NB4 (cell line): ENCODE results near the gene LRRC26.

Source experiments
- DNase-seq: peaks from one replicate; pipeline ENCODE4 v3.0.0; 2010; ENCODE audit warnings: low read depth
- H3K4me3 ChIP-seq: one replicate; pipeline ENCODE4 v1.5.1; 2011; ENCODE audit warnings: mild to moderate bottlenecking, low read depth, low read length, moderate library complexity
- MAX ChIP-seq: IDR thresholded peaks from 2 replicates; pipeline ENCODE4 v1.6.1; 2011; ENCODE audit warnings: low read depth, low read length
- MYC ChIP-seq: IDR thresholded peaks from 2 replicates; pipeline ENCODE4 v1.6.1; 2011; ENCODE audit warnings: low read depth, low read length
- POLR2A ChIP-seq: IDR thresholded peaks from 2 replicates; pipeline ENCODE4 v1.6.1; 2011; ENCODE audit warnings: mild to moderate bottlenecking; ENCODE audit not compliant: insufficient read length; ENCODE audit errors: extremely low read depth
- TF ChIP-seq, protein P1 (sequence below): IDR thresholded peaks from one replicate; pipeline ENCODE4 v1.5.1; 2012; ENCODE audit warnings: low read depth, low read length

The LRRC26 gene

GRCh38 chr9:137159105-137160053 lies 10.5 kb downstream of the LRRC26 start:
- no peak for DNase-seq
- H3K4me3 ChIP-seq, result no peak overlapping the region
- TF ChIP-seq, protein P1, sequence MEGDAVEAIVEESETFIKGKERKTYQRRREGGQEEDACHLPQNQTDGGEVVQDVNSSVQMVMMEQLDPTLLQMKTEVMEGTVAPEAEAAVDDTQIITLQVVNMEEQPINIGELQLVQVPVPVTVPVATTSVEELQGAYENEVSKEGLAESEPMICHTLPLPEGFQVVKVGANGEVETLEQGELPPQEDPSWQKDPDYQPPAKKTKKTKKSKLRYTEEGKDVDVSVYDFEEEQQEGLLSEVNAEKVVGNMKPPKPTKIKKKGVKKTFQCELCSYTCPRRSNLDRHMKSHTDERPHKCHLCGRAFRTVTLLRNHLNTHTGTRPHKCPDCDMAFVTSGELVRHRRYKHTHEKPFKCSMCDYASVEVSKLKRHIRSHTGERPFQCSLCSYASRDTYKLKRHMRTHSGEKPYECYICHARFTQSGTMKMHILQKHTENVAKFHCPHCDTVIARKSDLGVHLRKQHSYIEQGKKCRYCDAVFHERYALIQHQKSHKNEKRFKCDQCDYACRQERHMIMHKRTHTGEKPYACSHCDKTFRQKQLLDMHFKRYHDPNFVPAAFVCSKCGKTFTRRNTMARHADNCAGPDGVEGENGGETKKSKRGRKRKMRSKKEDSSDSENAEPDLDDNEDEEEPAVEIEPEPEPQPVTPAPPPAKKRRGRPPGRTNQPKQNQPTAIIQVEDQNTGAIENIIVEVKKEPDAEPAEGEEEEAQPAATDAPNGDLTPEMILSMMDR, result no peak
- TF ChIP-seq MAX, result no peak
- TF ChIP-seq MYC, result no peak

GRCh38 chr9:137158625-137159024 lies 11.2 kb downstream of the LRRC26 start:
- H3K4me3 ChIP-seq, result no peak overlapping the region
- TF ChIP-seq, protein P1, result no peak
- TF ChIP-seq POLR2A (no peak), MAX (no peak)
- DNase-seq, result no peak

DNA sequence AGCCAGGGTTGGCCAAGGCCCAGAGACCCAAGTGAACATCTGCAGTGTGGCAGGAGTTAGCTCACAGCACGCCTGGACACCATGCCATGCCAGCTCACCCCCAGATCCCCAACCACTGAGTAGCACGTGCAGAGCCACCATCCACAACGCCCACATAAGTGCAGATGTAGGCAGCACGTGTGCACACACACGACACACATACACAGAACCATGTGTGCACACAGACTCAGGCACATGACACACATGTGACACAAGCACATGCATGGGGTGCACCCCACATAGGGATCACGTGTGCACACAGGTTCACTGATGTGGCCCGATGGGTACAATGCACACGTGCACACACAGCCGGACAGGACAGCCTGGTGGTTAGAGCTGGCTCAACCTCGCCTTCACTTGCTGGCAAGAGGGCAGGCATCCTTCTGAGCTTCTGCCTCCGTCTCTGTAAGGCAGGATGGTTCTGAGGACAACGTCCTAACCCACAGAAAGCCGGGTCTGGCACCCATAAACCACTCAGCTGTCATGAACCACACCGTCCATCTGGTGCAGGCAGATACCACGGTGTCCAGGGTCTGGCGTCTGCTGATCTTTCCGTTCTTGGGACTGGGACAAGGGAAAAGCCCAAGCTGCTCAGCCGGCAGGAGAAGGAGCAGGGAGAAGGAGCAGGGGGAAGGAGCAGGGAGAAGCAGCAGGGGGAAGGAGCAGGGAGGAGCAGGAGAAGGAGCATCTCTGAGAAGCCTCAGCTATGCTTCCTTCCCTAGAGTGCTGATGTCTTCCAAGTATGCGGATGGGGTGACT lies 12.0 kb downstream of the LRRC26 start:
- no peak for DNase-seq
- TF ChIP-seq MAX (no peak), MYC (no peak), POLR2A (no peak)
- TF ChIP-seq, protein P1, result no peak
- no peak overlapping the region for H3K4me3 ChIP-seq

DNA sequence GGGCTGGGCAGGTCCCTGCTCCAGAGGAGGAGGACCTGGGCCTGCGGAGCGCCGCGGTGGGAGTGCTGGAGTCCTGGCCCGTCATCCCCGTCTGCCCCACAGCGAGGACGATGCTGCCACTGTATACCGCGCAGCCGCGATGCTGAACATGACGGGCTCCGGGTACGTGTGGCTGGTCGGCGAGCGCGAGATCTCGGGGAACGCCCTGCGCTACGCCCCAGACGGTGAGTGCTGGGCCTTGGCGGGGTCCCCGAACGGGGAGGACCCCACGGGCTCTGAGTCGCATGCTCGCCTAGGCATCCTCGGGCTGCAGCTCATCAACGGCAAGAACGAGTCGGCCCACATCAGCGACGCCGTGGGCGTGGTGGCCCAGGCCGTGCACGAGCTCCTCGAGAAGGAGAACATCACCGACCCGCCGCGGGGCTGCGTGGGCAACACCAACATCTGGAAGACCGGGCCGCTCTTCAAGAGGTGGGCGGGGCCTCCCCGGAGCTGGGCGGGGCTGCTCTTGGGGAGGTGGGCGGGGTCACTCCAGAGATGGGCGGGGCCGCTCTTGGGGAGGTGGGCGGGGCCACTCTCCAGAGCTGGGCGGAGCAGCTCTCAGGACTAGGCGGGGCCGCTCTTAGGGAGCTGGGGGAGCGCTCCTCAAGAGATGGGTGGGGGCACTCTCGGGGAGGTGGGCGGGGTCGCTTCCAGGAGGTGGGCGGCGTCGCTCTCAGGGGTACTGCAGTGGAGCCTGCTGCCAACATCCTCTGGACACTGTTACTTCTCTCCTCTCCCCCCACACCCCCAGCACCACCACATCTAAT lies 13.1 kb downstream of the LRRC26 start:
- H3K4me3 ChIP-seq, result no peak overlapping the region
- DNase-seq, result no peak

More for the DNA sequence above, 13.1 kb downstream of the LRRC26 start:
- no peak for TF ChIP-seq POLR2A
- no peak for TF ChIP-seq MAX
- TF ChIP-seq, protein P1, result no peak
- TF ChIP-seq MYC, result no peak
